Measurements from ENCODE around the gene PCNT. TPM values are rescaled to one million over a fixed set of nuclear protein-coding genes. Genes with fewer than 3 reads are reported as not detected.

Gene PCNT, protein sequence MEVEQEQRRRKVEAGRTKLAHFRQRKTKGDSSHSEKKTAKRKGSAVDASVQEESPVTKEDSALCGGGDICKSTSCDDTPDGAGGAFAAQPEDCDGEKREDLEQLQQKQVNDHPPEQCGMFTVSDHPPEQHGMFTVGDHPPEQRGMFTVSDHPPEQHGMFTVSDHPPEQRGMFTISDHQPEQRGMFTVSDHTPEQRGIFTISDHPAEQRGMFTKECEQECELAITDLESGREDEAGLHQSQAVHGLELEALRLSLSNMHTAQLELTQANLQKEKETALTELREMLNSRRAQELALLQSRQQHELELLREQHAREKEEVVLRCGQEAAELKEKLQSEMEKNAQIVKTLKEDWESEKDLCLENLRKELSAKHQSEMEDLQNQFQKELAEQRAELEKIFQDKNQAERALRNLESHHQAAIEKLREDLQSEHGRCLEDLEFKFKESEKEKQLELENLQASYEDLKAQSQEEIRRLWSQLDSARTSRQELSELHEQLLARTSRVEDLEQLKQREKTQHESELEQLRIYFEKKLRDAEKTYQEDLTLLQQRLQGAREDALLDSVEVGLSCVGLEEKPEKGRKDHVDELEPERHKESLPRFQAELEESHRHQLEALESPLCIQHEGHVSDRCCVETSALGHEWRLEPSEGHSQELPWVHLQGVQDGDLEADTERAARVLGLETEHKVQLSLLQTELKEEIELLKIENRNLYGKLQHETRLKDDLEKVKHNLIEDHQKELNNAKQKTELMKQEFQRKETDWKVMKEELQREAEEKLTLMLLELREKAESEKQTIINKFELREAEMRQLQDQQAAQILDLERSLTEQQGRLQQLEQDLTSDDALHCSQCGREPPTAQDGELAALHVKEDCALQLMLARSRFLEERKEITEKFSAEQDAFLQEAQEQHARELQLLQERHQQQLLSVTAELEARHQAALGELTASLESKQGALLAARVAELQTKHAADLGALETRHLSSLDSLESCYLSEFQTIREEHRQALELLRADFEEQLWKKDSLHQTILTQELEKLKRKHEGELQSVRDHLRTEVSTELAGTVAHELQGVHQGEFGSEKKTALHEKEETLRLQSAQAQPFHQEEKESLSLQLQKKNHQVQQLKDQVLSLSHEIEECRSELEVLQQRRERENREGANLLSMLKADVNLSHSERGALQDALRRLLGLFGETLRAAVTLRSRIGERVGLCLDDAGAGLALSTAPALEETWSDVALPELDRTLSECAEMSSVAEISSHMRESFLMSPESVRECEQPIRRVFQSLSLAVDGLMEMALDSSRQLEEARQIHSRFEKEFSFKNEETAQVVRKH (N-terminal part only)
- total RNA-seq (2021; fragmentation: NEBNext Ultra II Directional; extraction: Animal tissue kit (Norgen Biotek cat#: 25700)) = 10 to 100 TPM; 23.2 to 26.9 (median 25.5) TPM
- long read RNA-seq, partial matches to known transcripts = 18 of 18 reads
- long read RNA-seq, other reads (novel, unspliced or antisense) = 0 of 18 reads

DNA sequence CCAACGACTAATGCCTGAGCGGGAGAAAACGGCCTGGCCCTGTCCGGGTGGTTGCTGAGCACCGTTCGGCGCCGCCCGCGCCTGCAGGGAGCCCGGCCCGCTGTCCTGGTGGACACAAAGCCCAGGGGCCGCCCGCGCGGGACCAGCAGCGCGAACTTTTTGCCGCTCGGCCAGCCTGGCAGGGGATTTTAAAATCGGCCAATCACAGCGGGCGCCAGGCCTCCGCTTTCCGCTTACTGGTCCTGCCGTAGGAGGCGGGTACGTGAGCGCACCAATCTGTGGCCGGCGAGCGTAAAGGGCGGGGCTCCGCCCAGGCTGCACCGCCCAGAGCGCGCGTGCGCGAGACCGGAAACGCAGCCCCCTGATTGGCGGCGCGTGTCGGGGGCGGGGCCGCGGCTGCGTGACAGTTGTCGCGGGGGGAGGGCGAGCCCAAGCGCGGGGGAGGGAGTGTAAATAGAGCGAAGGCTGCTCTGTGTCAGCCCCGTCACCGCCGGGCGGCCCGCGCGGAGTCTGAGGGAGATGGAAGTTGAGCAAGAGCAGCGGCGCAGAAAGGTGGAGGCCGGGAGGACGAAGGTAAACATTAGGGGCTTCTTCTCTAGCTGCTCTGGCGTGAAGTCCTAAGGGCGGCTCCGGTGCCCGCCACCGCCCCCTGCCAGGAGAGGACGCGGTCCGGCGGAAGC is at the start of gene PCNT, which contains the start of gene C21orf58:
PCNT (plus strand) TSS at position 447 of the 680 bp plus-strand sequence; CDS start at position 520, 73 bp downstream.
C21orf58 (minus strand) TSS at position 161 of the 680 bp plus-strand sequence. CDS start 1,132 bp downstream, outside the sequence.
- H3K4me1 Mint-ChIP-seq (ENCODE audit: low read depth) = peaks cover 42% of the 10 kb centered on the region
- H3K9me3 Mint-ChIP-seq = no peaks in the 10 kb centered on the region
- H3K27ac Mint-ChIP-seq = peak within 1 kb of the TSS; percentile 95
- no peaks in the 10 kb centered on the region; the same call in 1 of the 2 replicates for H3K27me3 Mint-ChIP-seq (ENCODE audit: insufficient read depth)
- TF ChIP-seq, protein P1, sequence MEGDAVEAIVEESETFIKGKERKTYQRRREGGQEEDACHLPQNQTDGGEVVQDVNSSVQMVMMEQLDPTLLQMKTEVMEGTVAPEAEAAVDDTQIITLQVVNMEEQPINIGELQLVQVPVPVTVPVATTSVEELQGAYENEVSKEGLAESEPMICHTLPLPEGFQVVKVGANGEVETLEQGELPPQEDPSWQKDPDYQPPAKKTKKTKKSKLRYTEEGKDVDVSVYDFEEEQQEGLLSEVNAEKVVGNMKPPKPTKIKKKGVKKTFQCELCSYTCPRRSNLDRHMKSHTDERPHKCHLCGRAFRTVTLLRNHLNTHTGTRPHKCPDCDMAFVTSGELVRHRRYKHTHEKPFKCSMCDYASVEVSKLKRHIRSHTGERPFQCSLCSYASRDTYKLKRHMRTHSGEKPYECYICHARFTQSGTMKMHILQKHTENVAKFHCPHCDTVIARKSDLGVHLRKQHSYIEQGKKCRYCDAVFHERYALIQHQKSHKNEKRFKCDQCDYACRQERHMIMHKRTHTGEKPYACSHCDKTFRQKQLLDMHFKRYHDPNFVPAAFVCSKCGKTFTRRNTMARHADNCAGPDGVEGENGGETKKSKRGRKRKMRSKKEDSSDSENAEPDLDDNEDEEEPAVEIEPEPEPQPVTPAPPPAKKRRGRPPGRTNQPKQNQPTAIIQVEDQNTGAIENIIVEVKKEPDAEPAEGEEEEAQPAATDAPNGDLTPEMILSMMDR (IDR thresholded peaks at IDR 0.05) = no peak
- DNase-seq = peak; percentile 98
- peaks cover 15% of the 10 kb centered on the region; the same call in 1 of the 2 replicates for H3K36me3 Mint-ChIP-seq (ENCODE audit: low read depth)
- H3K4me3 Mint-ChIP-seq = peak within 1 kb of the TSS; percentile 94

DNA sequence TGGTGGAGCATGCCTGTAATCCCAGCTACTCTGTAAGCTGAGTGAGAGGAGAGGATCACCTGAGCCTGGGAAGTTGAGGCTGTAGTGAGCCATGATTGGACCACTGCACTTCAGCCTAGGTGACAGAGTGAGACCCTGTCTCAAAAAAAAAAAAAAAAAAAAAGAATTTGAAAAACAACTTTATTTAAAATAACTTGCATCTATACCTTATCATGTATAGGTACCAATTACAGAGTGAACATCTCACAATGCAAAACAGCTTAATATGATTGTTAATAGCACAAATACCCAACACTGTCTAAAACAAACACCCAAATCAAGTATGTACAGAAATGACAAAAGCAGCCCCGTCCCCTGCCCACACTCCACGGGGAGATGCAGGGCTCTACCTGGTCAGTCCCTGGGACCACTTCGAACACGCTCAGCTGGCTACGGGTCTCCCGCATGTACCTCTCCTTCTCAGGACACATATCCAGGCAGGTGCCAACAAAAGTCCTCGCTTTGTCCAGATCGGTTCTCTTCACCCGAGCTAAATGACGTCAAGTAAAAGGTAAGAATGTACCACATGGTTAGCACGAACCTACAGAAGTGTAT is 49.1 kb upstream of the PCNT start:
- H3K9me3 Mint-ChIP-seq = no peaks in the 10 kb centered on the region
- TF ChIP-seq, protein P1 (IDR thresholded peaks at IDR 0.05) = no peak
- H3K27me3 Mint-ChIP-seq (ENCODE audit: insufficient read depth) = no peaks in the 10 kb centered on the region; the same call in 1 of the 2 replicates
- peaks cover 39% of the 10 kb centered on the region for H3K36me3 Mint-ChIP-seq (ENCODE audit: low read depth)
- no peaks in the 10 kb centered on the region for H3K4me1 Mint-ChIP-seq (ENCODE audit: low read depth)
- DNase-seq = no peak
- H3K4me3 Mint-ChIP-seq = no peak overlapping the region
- no peak overlapping the region for H3K27ac Mint-ChIP-seq

DNA sequence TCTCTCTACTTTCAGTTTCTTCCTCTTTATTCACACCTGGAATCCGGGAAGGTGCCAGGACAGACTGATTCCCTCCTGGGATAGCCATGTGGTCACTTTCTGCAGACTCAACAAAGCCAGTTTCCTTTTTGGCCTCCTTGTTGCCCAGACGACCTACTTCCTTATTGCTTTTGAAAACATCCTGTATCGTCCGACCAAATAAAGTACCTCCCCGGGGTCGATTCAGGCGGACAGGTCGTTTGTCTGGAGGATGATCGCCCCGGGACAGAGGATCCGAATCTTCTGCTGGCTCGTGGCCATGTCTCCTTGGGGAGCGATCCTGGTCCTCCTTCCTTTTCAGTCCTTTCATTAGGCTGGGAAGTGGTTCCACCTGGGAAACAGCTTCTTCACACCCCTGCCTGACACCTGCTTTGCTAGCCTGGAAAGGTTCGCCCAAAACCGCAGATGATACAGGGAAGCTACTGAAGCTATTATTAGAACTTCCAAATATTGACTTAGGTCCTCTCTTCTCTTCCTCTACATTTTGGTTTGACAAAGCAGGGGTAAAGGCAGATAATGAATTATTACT is 39.8 kb upstream of the PCNT start:
- peak overlapping the region; percentile 94 for H3K4me3 Mint-ChIP-seq
- H3K36me3 Mint-ChIP-seq (ENCODE audit: low read depth) = peaks cover 38% of the 10 kb centered on the region
- TF ChIP-seq, protein P1 (IDR thresholded peaks at IDR 0.05) = no peak
- H3K27me3 Mint-ChIP-seq (ENCODE audit: insufficient read depth) = no peaks in the 10 kb centered on the region; the same call in 1 of the 2 replicates
- no peak overlapping the region; the same call in 1 of the 2 replicates for H3K27ac Mint-ChIP-seq
- DNase-seq = no peak
- peaks cover 43% of the 10 kb centered on the region for H3K4me1 Mint-ChIP-seq (ENCODE audit: low read depth)
- H3K9me3 Mint-ChIP-seq = no peaks in the 10 kb centered on the region

DNA sequence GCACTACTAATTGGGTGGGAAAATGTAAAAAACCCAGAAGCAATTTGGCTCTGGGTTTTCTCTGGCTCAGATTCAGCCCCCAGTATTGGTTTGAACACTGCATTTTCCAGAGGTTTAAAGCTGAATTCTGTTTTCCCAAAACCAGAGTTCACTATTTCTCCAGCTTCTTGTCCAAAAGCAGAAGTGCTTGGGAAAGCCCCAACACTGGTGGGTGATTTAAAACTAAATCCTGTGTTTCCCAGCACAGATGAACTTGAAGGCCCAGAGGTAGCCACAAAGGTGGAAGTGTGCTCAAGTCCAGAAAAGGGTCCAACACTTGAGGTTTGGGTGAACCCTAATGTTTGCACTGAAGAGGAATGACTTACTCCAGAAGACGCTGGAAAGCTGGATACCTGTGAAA is 39.2 kb upstream of the PCNT start:
- no peak for DNase-seq
- H3K36me3 Mint-ChIP-seq (ENCODE audit: low read depth) = peaks cover 32% of the 10 kb centered on the region
- H3K27ac Mint-ChIP-seq = peak overlapping the region; percentile 89
- H3K27me3 Mint-ChIP-seq (ENCODE audit: insufficient read depth) = no peaks in the 10 kb centered on the region; the same call in 1 of the 2 replicates
- H3K4me1 Mint-ChIP-seq (ENCODE audit: low read depth) = peaks cover 45% of the 10 kb centered on the region
- peak overlapping the region; percentile 94 for H3K4me3 Mint-ChIP-seq
- no peaks in the 10 kb centered on the region for H3K9me3 Mint-ChIP-seq
- TF ChIP-seq, protein P1 (IDR thresholded peaks at IDR 0.05) = no peak
